Activated gamma-delta T cell treated with Interleukin-2 at 50 U/mL for 16 hours (primary cell): ENCODE data around the gene ZNF385B.

Experiments used
- DNase-seq: peaks from one replicate; pipeline ENCODE4 v3.0.0-alpha.2; 2020

The ZNF385B gene

GRCh38 chr2:179543361-179543901 is 318.0 kb downstream of the ZNF385B start:
- DNase-seq: no peak

- DNase-seq: no peak
Observed at GRCh38 chr2:179541586-179541985, 319.8 kb downstream of the ZNF385B start.

DNA sequence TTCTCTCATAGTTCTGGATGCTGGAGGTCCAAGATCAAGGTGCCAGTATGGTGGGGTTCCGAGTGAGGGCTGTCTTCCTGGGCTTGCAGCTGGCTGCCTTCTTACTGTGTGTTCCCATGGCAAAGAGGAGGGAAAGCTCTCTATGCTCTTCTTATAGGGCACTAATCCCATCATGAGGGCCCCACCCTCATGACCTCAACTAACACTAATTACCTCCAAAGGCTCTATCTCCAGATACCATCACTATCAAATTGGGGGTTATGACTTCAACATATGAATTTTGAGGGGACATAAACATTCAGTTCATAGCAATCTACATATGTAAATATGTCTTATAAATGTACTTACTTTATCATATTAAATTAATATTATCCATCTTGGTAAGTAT is 322.3 kb downstream of the ZNF385B start:
- no peak for DNase-seq

DNA sequence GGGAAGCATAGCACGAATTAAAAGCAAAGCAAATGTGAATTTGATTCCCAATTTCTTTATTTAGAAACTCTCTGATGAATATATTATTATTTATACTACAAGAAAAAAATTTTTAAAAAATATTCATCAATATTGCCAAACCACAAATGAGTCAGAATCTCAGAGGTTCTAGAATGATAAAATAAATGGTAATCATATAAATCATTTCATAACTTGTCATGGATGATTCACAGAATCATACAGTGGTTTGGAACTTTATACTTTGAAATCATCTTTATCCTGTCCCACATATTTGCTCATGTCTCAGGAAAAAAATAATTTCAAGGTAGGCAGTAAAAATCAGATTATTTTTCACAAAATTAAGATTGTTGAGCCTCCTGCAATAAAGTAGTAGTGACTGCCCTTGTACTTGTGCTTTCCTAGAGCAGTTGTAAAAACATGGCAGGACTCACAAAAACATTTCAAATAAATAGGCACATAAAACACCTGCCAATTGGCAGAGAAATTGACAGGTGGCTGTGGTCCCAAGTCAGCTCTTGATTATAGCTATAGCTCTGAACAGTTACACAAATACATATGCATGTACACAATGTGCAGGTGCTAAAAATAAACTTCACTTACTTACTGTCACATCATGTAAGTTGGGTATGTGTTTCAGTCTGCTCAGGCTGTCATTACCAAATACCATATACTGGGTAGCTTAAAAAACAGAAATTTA is 322.8 kb downstream of the ZNF385B start:
- no peak for DNase-seq

- DNase-seq: no peak
Observed at GRCh38 chr2:179536185-179536584, 325.2 kb downstream of the ZNF385B start.

DNA sequence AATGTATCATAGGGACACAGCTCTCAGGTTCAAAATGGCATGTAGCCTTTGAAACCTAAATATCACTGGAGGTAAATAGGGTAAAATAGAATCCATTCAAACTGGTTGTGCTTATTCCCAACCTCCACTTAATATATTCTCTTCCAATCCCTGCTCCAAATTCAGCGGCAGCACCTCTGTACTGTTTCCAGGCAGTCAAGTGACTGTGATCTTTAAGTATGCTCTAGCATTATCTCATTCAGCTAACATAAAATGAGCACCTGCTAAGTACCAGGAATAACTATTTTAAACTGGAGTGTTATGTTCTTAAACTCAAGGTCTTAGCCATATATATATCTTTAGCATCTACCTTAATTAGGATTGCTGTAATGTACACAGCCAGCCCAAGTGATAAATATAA is 327.5 kb downstream of the ZNF385B start:
- no peak for DNase-seq

GRCh38 chr2:179532863-179533278 is 328.5 kb downstream of the ZNF385B start:
- no peak for DNase-seq

- no peak for DNase-seq
Observed at GRCh38 chr2:179528576-179529069, 332.8 kb downstream of the ZNF385B start.

DNA sequence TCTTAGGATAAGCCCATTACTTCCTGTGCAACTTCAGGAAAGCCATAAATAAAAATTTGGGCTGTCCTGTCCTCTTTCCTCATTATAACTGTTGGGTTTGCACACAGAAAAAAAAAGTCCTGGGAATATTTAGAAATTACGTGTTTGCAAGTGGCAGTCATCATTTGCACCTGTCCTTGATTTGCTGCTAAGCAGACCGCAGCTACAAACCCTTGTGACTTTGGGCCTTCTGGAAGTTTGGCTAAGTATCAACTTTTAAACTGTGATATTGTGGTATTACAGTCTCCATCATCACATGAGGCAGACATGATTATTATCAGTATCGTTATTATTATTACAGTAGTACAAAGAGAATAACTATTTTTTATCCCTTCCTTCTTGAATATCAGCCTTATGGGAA is 336.1 kb downstream of the ZNF385B start:
- DNase-seq: no peak

DNA sequence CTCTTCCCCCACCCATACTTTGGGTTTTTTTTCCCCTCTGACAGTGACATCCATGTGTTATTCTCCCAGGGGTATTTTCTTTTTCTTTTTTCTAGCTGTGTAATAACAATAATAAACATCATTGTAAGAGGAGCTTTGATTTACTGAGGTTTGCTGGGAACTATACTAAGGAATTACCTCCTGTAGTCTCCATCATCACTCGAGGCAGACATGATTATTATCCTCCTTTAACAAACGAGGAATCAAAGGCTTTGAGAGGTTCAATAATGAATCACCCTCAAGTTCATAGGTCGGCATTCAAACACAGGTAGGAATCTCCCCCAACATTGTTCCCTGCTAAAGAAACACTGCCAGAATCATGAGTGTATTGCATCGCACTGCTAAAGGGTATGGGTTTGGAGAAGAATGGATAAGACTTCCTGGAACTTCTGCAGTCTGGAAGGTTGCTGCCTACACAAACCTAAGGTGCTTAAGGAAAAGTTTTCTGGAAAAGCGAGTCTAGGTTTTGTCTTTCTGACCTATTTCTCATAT is 336.5 kb downstream of the ZNF385B start:
- DNase-seq: no peak

GRCh38 chr2:179521944-179522343 is 339.5 kb downstream of the ZNF385B start:
- DNase-seq: no peak

DNA sequence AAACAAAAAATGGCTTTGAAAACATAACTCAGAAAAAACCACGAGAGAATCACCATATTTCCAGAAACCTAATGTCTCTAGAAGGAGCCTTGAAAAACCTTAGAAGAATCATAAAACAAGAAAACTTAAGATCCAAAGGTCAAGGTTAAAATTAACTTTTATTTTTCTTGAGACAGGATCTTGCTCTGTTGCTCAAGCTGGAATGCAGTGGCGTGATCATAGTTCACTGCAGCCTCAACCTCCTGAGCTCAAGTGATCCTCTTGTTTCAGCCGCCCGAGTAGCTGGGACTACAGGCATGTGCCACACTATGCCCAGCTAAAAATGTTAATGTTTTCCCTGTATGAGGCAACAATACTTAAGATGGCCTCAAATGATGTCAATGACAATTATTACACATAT is 342.6 kb downstream of the ZNF385B start:
- DNase-seq: no peak

DNA sequence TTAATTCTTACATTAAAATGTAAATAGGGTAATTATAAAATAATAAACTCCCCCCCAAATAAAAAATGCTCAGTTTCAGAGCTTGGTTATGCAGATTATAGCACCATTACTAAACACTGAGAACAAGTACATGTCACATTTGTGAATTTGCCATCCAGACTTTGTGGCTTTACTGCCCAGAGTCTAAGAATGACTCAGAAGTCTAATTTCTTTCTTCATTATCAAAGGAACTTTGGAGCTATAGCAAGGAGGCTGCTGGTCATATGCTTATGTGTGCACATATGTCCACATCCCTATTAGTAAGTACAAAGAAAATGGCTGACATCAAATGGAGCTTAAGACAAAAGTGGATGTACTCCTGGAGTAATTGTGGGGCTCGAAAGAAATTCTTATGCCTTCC is 348.2 kb downstream of the ZNF385B start:
- DNase-seq: no peak

DNA sequence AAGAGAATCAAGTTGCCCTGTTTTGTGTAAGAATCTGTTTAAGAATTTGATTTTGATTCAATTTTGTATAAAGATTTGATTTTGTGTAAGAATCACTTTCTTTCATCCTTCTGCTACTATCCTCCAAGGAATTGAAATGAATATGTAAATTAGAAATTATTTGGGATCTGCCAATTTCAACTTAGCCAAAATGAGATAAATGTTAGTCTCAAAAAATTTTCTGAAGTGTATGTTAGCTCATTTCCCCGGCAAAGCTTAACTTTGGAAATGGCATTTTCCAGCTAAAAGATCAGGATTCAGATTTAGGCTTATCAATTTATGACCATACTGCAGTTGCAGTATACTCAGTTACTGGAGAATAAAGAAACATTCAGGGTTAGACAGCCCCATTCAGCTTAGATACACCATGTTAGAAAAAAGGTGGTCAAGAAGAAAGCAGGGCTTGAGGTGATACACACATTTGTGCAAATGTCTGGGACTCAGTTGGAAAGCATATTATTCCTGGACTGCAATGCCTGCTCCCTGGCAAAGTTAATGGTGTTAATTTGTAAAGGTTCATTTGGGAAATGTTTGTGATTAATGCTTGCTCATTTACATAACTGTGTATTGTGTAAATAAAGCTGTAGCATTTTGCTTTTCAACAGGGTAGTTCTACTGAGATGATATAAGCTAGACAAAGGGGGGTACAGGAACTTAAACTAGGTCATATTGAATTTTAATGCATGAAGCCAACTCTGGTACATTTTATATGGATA is 349.0 kb downstream of the ZNF385B start:
- no peak for DNase-seq

GRCh38 chr2:179511105-179511789 is 350.2 kb downstream of the ZNF385B start:
- no peak for DNase-seq

DNA sequence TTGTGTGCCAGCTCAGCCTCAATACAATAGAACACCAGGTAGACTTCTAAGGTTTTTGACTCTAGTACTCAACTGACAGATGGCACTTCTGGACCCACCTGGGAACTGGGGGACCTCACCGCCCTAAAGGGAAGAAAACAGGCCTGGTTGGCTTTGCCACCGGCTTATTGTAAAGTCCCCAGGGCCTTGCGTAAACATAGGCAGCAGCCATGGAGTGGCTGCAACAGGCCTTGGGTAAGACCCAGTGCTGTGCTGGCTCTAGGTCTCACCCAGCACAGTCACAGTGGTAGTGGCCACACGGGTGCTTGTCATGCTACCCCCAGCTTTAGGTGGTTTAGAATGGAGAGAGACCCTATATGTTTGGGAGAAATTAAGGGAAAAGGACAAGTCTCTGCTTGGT is 366.1 kb downstream of the ZNF385B start:
- no peak for DNase-seq

- DNase-seq: no peak
Observed at GRCh38 chr2:179488563-179488962, 372.8 kb downstream of the ZNF385B start.

DNA sequence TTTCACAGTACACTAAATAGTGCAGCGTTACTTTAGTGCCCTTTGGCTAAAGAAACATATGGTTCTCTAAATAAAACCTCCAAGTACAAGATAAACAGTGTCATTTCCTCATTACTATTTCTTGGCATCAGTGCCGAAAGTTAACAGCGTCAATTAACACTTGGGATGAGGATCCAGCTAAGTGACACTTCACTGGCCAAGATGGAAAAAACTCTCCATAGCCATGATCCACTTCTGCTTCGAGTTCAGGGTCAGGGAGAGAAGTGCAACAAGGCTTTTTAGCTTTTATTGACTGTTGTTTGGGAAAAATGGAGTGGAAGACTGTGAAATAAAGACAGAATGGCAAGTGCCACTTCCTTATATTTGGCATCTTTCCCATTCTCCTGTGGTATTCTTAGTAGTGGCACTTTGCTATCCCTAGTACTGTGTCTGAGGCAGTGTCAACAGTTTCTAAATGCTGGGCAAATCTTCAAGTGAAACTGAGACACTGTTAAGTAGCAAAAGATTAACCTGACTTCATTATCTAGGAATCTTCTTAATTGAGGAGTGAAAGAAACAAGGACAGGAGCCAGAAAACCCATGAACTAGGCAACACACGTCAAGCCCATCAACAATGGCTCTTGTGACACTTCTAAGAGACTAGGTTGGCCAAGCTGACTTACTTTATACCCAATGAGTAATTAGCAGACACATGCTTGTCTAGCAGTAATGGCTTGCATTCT is 374.2 kb downstream of the ZNF385B start:
- no peak for DNase-seq

GRCh38 chr2:179483131-179483530 is 378.3 kb downstream of the ZNF385B start:
- no peak for DNase-seq

DNA sequence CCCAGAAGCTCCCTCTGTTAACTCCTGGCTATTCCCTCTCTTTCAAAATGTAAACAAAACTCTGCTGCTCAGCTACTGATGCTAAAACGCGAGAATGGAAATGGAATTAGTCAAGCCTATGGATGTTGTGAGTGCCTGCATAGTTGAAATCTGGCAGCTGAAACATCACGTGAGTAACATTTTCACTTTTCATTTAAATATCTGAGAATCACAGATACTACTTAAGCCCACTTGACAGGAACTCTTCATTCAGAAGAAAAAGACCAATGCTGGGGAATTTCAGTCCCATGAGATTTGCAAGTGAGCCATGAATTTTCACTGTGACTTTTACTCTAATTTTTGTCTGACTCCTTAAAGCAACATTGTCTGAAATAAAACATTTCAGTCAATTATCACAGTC is 381.5 kb downstream of the ZNF385B start:
- DNase-seq: no peak

- no peak for DNase-seq
Observed at GRCh38 chr2:179478771-179479170, 382.6 kb downstream of the ZNF385B start.

DNA sequence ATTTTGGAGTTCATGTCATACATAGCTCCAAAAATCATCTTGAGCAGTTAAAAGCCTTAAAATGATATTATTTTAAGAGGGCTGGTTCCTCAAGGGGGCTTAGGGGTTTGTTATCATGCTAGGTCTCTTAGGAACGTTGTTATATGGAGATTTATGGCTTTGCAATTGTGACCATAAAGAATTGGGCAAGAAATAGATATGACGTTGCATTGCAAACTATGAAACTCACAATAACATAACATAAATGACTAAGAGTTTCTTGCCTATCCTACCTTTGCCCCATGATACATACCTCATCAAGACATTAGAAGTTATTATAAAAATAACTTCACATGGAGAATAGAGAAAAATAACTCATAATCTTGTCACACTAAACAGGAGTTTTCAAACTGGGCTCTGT is 390.4 kb downstream of the ZNF385B start:
- no peak for DNase-seq

DNA sequence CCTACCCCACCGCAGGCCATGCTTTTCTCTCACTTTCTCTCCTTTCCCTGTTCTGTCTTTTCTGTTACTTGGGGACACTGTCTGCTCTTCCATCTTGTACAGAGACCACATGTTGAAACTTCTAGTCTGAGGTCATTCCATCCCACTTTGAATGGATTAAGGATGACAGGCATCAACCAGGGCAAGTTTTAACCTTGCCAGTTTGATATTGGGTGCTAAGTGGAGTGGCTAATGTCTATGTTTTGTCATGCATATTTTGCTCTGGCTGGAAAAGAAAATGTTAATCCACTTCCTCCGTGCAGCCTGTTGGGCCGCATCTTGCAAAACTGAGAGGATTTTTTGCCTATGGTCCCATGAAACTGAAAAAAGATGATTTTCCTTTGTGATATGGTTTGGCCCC is 391.3 kb downstream of the ZNF385B start:
- no peak for DNase-seq
